GM21423 (cell line): ENCODE data around the gene TAF11L4.
"Not testable (repeated sequence)": the region's sequence is repeated elsewhere in the genome, so short reads cannot be mapped to it uniquely, and the experiment has no call there.

Experiments used
- ATAC-seq: cut with Tn5 transposase; IDR thresholded peaks from one replicate; pipeline ENCODE4 v1.9.1; 2021; ENCODE audit warnings: mild to moderate bottlenecking, moderate library complexity; ENCODE audit not compliant: unreplicated experiment

The TAF11L4 gene

DNA sequence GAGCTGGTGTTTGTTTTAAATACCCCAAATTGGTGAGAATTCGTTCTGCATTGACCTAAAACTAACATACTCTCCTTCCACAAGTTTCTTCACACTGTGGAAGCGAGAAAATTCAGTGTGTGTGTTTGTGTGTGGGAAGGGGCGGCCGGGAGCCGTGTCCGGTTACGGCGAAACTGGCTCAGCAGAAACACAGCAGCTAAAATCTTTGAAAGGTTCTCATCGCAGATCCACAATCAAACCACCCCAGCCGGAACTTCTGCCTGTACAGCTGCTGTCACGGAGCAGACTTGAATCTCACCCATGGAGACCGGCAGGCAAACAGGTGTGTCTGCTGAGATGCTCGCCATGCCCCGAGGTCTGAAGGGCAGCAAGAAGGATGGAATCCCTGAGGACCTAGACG is at the start of gene TAF11L4:
TAF11L4 (plus strand) TSS at position 301 of the 400 bp plus-strand sequence.
- not testable (repeated sequence) for ATAC-seq

GRCh38 chr5:17475064-17475463 is 46.5 kb upstream of the TAF11L4 start:
- not testable (repeated sequence) for ATAC-seq

DNA sequence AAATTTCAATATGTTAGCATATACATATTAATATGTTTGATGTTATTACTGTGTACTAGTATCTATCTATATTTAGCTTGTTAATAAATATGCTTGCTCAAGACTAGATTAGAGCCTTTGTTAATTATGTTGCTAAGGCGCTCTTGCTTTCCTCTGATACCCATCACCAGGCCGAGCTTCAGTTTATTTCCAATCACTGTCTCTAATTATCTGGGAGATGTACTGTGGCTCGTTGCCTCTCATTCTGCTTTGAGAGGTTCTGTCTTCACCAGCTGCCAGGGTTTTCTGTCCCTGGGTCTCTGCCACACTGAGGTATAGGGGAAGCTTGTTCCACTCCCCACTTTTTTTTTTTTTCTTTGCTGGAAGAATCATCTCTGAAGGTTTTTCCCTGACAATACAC is 44.6 kb upstream of the TAF11L4 start:
- no peak for ATAC-seq

GRCh38 chr5:17477573-17478265 is 43.9 kb upstream of the TAF11L4 start:
- ATAC-seq, result no peak

GRCh38 chr5:17481378-17481777 is 40.2 kb upstream of the TAF11L4 start:
- ATAC-seq, result no peak

- ATAC-seq, result no peak
Observed at GRCh38 chr5:17482790-17483189, 38.8 kb upstream of the TAF11L4 start.

- not testable (repeated sequence) for ATAC-seq
Observed at GRCh38 chr5:17486464-17487173, 35.0 kb upstream of the TAF11L4 start.

DNA sequence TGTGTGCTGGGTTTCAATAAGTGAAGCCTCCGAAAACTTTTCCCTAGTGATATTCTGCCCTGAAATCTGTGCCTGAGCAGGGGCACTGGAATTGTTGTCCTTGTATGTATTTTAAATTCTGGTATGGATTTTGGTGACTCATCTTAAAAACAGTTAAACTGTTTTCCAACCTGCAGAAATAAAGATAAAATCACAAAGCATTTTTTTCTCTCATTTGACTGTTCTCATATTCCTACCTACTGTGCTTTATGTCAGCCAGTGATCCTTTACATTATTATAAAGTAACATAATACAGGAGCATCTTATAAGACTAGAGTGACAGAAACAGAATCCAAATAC is 34.5 kb upstream of the TAF11L4 start:
- ATAC-seq, result no peak

DNA sequence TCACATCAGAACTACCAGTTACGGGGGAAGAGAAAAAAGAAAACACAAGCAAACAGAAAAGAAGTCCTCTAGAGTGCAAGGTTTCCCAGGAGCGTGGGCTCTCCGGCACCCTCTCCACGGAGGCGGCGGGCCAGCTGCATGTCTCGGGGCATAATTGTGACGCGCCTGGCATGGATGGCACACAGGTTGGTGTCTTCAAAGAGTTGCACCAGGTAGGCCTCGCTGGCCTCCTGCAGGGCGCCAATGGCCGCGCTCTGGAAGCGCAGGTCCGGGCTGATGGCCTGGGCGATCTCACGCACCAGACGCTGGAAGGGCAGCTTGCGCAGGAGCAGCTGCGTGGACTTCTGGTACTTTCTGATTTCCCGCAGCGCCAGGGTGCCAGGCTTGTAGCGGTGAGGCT is 30.3 kb upstream of the TAF11L4 start:
- ATAC-seq, result not testable (repeated sequence)

- no peak for ATAC-seq
Observed at GRCh38 chr5:17492770-17493169, 28.8 kb upstream of the TAF11L4 start.

GRCh38 chr5:17497446-17497845 is 24.2 kb upstream of the TAF11L4 start:
- no peak for ATAC-seq

DNA sequence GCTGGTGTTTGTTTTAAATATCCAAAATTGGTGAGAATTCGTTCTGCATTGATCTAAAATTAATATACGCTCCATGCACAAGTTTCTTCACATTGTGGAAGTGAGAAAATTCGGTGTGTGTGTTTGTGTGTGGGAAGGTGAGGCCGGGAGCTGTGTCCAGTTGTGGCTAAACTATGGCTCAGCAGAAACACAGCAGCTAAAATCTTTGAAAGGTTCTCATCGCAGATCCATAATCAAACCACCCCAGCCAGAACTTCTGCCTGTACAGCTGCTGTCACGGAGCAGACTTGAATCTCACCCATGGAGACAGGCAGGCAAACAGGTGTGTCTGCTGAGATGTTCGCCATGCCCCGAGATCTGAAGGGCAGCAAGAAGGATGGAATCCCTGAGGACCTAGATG is 23.7 kb upstream of the TAF11L4 start, which contains the start of gene TAF11L2:
TAF11L2 (plus strand) TSS at position 301 of the 400 bp plus-strand sequence.
- ATAC-seq, result not testable (repeated sequence)

GRCh38 chr5:17511775-17512325 is 9.8 kb upstream of the TAF11L4 start:
- no peak for ATAC-seq

- ATAC-seq, result not testable (repeated sequence)
Observed at GRCh38 chr5:17517526-17517925, 4.1 kb upstream of the TAF11L4 start.

GRCh38 chr5:17518067-17518466 is 3.5 kb upstream of the TAF11L4 start, which contains the start of gene TAF11L3:
Gene TAF11L3 (plus strand): TSS chr5:17518367.
- ATAC-seq, result not testable (repeated sequence)

- ATAC-seq, result not testable (repeated sequence)
Observed at GRCh38 chr5:17519508-17519907, 2.1 kb upstream of the TAF11L4 start.

GRCh38 chr5:17524935-17525334 is 3.3 kb downstream of the TAF11L4 start, which contains the start of gene TAF11L5:
Gene TAF11L5 (plus strand): TSS chr5:17525235.
- ATAC-seq, result not testable (repeated sequence)

- not testable (repeated sequence) for ATAC-seq
Observed at GRCh38 chr5:17526504-17526903, 4.9 kb downstream of the TAF11L4 start.

DNA sequence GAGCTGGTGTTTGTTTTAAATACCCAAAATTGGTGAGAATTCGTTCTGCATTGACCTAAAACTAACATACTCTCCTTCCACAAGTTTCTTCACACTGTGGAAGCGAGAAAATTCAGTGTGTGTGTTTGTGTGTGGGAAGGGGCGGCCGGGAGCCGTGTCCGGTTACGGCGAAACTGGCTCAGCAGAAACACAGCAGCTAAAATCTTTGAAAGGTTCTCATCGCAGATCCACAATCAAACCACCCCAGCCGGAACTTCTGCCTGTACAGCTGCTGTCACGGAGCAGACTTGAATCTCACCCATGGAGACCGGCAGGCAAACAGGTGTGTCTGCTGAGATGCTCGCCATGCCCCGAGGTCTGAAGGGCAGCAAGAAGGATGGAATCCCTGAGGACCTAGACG is 6.8 kb downstream of the TAF11L4 start, which contains the start of gene TAF11L6:
TAF11L6 (plus strand) TSS at position 301 of the 400 bp plus-strand sequence.
- ATAC-seq, result not testable (repeated sequence)
